Stomach (tissue), 9 donors: ENCODE measurements around the gene PEA15. TPM values are rescaled to one million over a fixed set of nuclear protein-coding genes. Genes with fewer than 3 reads are reported as not detected.
A peak's percentile ranks its signal among the peaks of the same experiment; 100 is the strongest.

Source experiments
- DNase-seq, 2 donors: peaks; one replicate each; pipeline versions ENCODE4 v3.0.0 to v3.0.0-alpha.2; 2013 to 2019
- H3K27ac ChIP-seq, 5 donors: fragments of 200-600 bp in 4 of 5; sonication (generic) in 4 of 5; one replicate each; pipeline ENCODE4 v1.5.1; 2013 to 2019; ENCODE audit warnings: mild to moderate bottlenecking in 1 of 5, moderate library complexity in 1 of 5
- H3K27me3 ChIP-seq, 3 donors: fragments of 200-600 bp; sonication (generic); one replicate each; pipeline ENCODE4 v1.5.1; 2017 to 2019; ENCODE audit warnings: mixed run types in 1 of 3
- H3K36me3 ChIP-seq, 4 donors: fragments of 200-600 bp; sonication (generic); 1 replicate in 3 of 4; 2 replicates in 1 of 4; pipeline ENCODE4 v1.5.1; 2016 to 2019
- H3K4me1 ChIP-seq, 4 donors: fragments of 200-600 bp; sonication (generic); one replicate each; pipeline ENCODE4 v1.5.1; 2016 to 2019
- H3K4me3 ChIP-seq, 4 donors: fragments of 200-600 bp; sonication (generic) in 3 of 4; one replicate each; pipeline ENCODE4 v1.5.1; 2016 to 2019; ENCODE audit warnings: mild to moderate bottlenecking in 1 of 4
- H3K9me3 ChIP-seq, 4 donors: fragments of 200-600 bp; sonication (generic); one replicate each; pipeline ENCODE4 v1.5.1; 2016 to 2019
- EP300 ChIP-seq: sonication (generic); formaldehyde crosslinking; IDR thresholded peaks from one replicate; pipeline ENCODE4 v1.6.1; 2017; ENCODE audit warnings: antibody characterized with exemption
- POLR2A ChIP-seq, 4 donors: fragments of 450-650 bp; IDR thresholded peaks; one replicate each; pipeline ENCODE4 v1.6.1; 2016; ENCODE audit warnings: antibody characterized with exemption in 4 of 4, control low read depth in 2 of 4, mild to moderate bottlenecking in 1 of 4, moderate library complexity in 1 of 4
- POLR2AphosphoS5 ChIP-seq, 3 donors: sonication (generic); formaldehyde crosslinking; IDR thresholded peaks; one replicate each; pipeline ENCODE4 v1.6.1; 2016; ENCODE audit warnings: antibody characterized with exemption in 3 of 3
- whole genome bisulfite sequencing, 5 donors: extraction: QIAGEN DNeasy Blood & Tissue Kit in 3 of 5; methylation state at CpG; one replicate each; pipeline versions ENCODE4 v1.1.5 to v1.1.7; 2013 to 2018; 5-methylcytosine and 5-hydroxymethylcytosine counted together
- intact Hi-C: fragments of 100-400 bp; cut with DNase I; formaldehyde crosslinking; loops from one replicate; pipeline ENCODE4 v1.15.1; 2023; ENCODE audit warnings: low total_unique reads
- polyA plus RNA-seq, 3 donors: library from polyadenylated mRNA; stranded (reverse); fragments of 200-250 nt; gene quantifications; one replicate each; pipeline ENCODE4 v1.2.3, GENCODE V29; 2013
- total RNA-seq, 5 donors: library from RNA; depleted of rRNA; stranded (reverse); fragments of >200 nt; gene quantifications; one replicate each; pipeline versions ENCODE4 v1.1.0 to v1.2.3, GENCODE V29; 2014 to 2016
- TF ChIP-seq, protein P1 (sequence below), 7 experiments: fragments of 450-650 bp in 4 of 7; fragments of 200-600 bp in 3 of 7; sonication (generic) in 3 of 7; IDR thresholded peaks; one replicate each; pipeline ENCODE4 v1.5.1; 2016 to 2019; ENCODE audit warnings: antibody characterized with exemption in 7 of 7, control low read depth in 2 of 7, mild to moderate bottlenecking in 1 of 7
- donor health status: healthy with polysubstance abuse.
- donor health status: Bipolar disorder and iron deficiency.
- donor health status: healthy.

Gene PEA15
- total and polyA plus RNA-seq, 8 donors, result 26.3 to 127 (median 58.0) TPM

DNA sequence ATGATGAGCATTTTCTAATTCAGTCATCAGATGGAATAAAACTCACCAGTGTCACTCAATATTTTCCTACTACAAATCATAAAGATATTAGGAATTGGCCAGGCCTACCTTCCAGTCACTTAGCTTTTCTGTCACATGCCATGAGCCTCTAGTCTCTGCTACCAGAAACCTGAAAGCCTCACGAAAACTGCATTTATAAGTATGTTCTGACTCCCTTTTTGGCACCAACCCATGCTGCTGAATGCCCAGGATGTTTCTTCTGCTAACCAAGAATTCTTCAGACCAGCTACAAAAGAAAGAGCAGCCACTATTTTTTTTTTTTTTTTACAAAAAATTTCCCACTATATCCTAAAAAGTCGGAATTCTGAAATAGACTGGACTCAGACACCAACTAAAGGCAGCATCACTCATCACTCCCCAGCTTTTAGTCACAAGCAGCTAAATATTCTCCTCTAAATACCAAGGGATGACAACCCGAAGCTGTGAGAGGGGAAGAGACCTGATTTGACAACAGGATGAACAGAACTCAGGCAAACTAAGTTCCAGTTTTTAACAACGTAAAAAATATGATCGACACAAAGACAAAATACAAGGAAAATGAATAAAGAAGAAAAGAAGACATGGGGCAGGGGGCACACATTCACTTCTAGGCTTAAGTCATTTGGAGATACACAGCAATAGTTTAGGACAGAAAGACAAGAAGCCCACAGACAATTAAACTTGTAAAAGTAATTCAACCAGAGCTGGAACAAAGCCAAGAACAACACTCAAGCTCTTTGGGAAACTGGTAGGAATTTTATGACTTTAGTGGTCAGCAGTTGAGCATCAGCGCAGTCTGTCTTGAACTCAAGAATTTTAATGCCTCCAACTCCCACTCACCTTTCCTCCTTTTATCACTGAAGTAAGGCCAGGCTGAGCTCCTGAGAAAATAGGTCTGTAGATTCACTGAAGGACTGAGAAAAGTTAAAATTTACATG is 55.5 kb downstream of the PEA15 start:
- DNase-seq, result peak in 1 of 2 donors; percentile 68
- peaks cover 0 to 8% (median 2%) of the 10 kb centered on the region in 4 donors for H3K36me3 ChIP-seq
- H3K27me3 ChIP-seq, result no peaks in the 10 kb centered on the region
- H3K4me1 ChIP-seq, result peaks cover 27 to 68% (median 56%) of the 10 kb centered on the region in 4 donors
- H3K27ac ChIP-seq, result peak overlapping the region; percentile 42 to 98 (median 97)
- intact Hi-C loops, result no loop called here
- H3K4me3 ChIP-seq, result peak overlapping the region; percentile 66 to 94 (median 88)
- no peaks in the 10 kb centered on the region for H3K9me3 ChIP-seq
- TF ChIP-seq POLR2A (IDR thresholded peaks at IDR 0.05) (no peak), POLR2AphosphoS5 (IDR thresholded peaks at IDR 0.05) (no peak), EP300 (no peak)
- TF ChIP-seq, protein P1, sequence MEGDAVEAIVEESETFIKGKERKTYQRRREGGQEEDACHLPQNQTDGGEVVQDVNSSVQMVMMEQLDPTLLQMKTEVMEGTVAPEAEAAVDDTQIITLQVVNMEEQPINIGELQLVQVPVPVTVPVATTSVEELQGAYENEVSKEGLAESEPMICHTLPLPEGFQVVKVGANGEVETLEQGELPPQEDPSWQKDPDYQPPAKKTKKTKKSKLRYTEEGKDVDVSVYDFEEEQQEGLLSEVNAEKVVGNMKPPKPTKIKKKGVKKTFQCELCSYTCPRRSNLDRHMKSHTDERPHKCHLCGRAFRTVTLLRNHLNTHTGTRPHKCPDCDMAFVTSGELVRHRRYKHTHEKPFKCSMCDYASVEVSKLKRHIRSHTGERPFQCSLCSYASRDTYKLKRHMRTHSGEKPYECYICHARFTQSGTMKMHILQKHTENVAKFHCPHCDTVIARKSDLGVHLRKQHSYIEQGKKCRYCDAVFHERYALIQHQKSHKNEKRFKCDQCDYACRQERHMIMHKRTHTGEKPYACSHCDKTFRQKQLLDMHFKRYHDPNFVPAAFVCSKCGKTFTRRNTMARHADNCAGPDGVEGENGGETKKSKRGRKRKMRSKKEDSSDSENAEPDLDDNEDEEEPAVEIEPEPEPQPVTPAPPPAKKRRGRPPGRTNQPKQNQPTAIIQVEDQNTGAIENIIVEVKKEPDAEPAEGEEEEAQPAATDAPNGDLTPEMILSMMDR (IDR thresholded peaks at IDR 0.05), result no peak
- WGBS, 5 donors, result 43 to 52% (median 47%) methylated on average over 6 of the region's 6 CpGs

DNA sequence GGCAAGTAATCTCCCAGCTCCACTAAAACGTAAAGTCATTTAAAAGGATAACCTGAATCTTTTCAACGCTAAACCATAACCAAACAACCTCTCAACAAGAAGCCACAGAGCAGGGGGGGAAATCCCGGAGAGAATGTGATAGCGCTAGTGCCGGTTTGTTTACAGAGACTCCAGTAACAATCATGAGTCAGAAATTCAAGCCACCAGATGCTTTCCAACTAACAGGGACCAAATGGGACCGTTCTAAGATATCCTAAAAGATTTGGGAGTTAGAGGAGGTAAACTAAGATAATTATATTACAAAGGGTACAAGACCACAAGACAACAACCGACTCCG is 56.3 kb downstream of the PEA15 start:
- H3K4me1 ChIP-seq, result peaks cover 21 to 60% (median 49%) of the 10 kb centered on the region in 4 donors
- H3K9me3 ChIP-seq, result no peaks in the 10 kb centered on the region
- no peaks in the 10 kb centered on the region for H3K27me3 ChIP-seq
- peaks cover 0 to 8% (median 2%) of the 10 kb centered on the region in 4 donors for H3K36me3 ChIP-seq
- peak; percentile 45 to 87 for DNase-seq
- TF ChIP-seq, protein P1 (IDR thresholded peaks at IDR 0.05), result no peak
- peak in 2 of 3 donors; percentile 21 to 40 for TF ChIP-seq POLR2AphosphoS5 (IDR thresholded peaks at IDR 0.05)
- intact Hi-C loops, result no loop called here
- H3K27ac ChIP-seq, result peak overlapping the region; percentile 94 to 98 (median 97)
- WGBS, 5 donors, result 0 to 1% (median 0%) methylated on average over 8 of the region's 8 CpGs
- H3K4me3 ChIP-seq, result peak overlapping the region; percentile 66 to 94 (median 88)

DNA sequence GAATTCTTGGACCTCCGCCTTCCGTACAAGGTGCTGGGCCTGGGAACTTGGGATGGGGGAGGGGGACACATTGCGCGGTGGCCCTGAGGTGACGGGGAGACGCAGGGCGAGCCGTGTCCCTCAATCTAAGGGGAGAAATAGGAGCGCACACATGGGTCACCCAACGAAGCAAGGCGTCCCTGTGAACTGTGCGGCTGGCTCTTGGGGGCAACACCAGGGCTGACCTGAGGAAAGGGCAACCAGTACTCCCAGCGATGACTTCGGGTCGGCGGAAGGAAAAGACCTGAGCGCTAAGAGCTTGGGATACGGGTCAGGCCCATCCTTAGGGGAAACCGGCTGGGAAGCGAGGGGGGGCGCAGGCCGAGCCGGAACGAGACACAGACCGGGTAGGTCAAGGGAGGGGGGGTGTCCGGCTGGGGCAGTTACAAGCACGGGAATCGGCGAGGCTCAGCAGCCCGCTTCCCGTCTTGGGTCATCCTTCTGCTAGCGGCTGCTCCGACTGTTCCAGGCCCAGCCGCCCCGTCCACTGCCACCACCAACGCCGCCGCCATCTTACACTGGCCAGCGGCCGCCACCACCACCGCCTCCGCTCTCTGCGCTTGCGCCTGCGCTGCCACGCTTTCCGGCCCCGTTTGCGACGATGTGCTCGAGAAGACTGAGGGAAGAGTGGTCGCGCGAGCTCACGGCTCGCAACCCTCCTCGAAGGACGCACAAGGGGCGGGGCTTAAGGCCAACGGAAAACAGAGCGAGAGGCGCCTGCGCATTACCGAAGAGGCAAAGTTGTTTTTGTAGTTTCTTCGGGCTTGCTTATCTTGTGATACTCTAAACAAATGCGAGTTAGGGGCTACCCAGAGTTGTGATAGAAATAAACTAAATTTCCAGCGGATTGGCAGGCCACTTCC is 57.0 kb downstream of the PEA15 start, which contains the start of gene DCAF8:
Gene DCAF8 (minus strand): TSS at position 657 of the 902 bp plus-strand sequence. CDS start 18,541 bp downstream, outside the sequence.
- intact Hi-C loops, result no loop called here
- Histone ChIP-seq H3K4me1 (peaks cover 15 to 54% (median 43%) of the 10 kb centered on the region in 4 donors), H3K9me3 (no peaks in the 10 kb centered on the region), H3K36me3 (peaks cover 0 to 8% (median 2%) of the 10 kb centered on the region in 4 donors), H3K27me3 (no peaks in the 10 kb centered on the region), H3K4me3 (peak within 1 kb of the TSS; percentile 66 to 94 (median 88)), H3K27ac (peak within 1 kb of the TSS; percentile 94 to 98 (median 97))
- TF ChIP-seq POLR2AphosphoS5 (IDR thresholded peaks at IDR 0.05) (peak; percentile 97 to 99 (median 99)), POLR2A (IDR thresholded peaks at IDR 0.05) (peak in 3 of 4 donors; percentile 87 to 92 (median 88))
- TF ChIP-seq, protein P1 (IDR thresholded peaks at IDR 0.05), result no peak
- WGBS, 5 donors, result 0% methylated on average over 30 to 67 of the region's 67 CpGs
- peak; percentile 98 to 100 for DNase-seq

DNA sequence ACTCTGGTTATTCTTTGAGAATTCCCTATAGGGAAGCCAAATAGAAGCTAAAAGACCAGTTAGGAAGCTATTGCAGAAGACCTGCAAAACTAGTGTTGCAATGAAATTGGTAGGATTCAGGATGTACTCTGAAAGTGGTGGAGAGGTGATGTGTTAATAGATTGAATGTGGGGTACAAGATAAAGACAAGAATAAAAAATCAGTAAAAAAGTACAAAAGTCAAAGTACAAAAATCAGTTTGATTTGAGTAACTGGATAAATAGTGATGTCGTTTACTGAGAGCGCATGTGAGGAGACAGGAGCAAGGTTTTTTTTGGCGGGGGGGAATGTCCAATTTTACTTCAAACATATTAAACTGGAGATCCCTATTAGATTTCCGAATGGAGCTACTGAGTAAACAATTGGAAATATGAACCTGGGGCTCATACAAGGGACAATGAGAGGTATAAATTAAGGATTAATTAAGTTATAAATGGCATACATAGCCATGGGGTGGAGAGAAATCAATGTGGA is 59.7 kb downstream of the PEA15 start:
- no peaks in the 10 kb centered on the region for H3K36me3 ChIP-seq
- intact Hi-C loops, result no loop called here
- DNase-seq, result no peak
- H3K27me3 ChIP-seq, result no peaks in the 10 kb centered on the region
- TF ChIP-seq EP300 (no peak), POLR2AphosphoS5 (IDR thresholded peaks at IDR 0.05) (no peak), POLR2A (IDR thresholded peaks at IDR 0.05) (no peak)
- TF ChIP-seq, protein P1 (IDR thresholded peaks at IDR 0.05), result no peak
- no peak overlapping the region for H3K27ac ChIP-seq
- H3K4me3 ChIP-seq, result no peak overlapping the region
- H3K4me1 ChIP-seq, result peaks cover 14 to 27% (median 21%) of the 10 kb centered on the region in 4 donors
- 76 to 83% (median 78%) methylated on average over 4 of the region's 4 CpGs for WGBS, 5 donors
- no peaks in the 10 kb centered on the region for H3K9me3 ChIP-seq
